AG04450 (cell line): ENCODE measurements around the gene RALBP1. TPM values are rescaled to one million over a fixed set of nuclear protein-coding genes. Genes with fewer than 3 reads are reported as not detected.

Source experiments
- CTCF ChIA-PET: fragments of 300-600, 350-600 bp; formaldehyde crosslinking; extraction: SDS; loops from one replicate; lab custom pipeline; 2022; ENCODE audit warnings: antibody characterized with exemption, inconsistent platforms; lab: Charles Lee
- POLR2A ChIA-PET: fragments of 350-600 bp; formaldehyde crosslinking; extraction: SDS; loops from one replicate; lab custom pipeline; 2021; ENCODE audit warnings: antibody characterized with exemption, inconsistent platforms; lab: Yijun Ruan, JAX
- DNase-seq: peaks from one replicate; pipeline ENCODE4 v3.0.0-alpha.2; 2011; ENCODE audit warnings: low read depth, low spot score
- H3K27ac ChIP-seq: one replicate; pipeline ENCODE4 v1.5.1; 2012; ENCODE audit warnings: low read depth, low read length, control low read depth
- H3K27me3 ChIP-seq: one replicate; pipeline ENCODE4 v1.6.0; 2012; ENCODE audit warnings: low read length; ENCODE audit not compliant: control insufficient read depth, insufficient read depth
- H3K4me3 ChIP-seq: 2 replicates; pipeline ENCODE4 v1.5.1; 2011; ENCODE audit warnings: mild to moderate bottlenecking, low read depth, low read length, control low read depth
- H3K9me3 ChIP-seq: 2 replicates; pipeline ENCODE4 v1.5.1; 2012; ENCODE audit warnings: low read length; ENCODE audit not compliant: control insufficient read depth, insufficient read depth
- CTCF ChIP-seq: IDR thresholded peaks from 2 replicates; pipeline ENCODE4 v1.5.1; 2011; ENCODE audit warnings: low read depth, low read length, control low read depth, inconsistent platforms
- polyA plus RNA-seq: library from polyadenylated mRNA; depleted of rRNA; stranded (reverse); fragments of >200 nt; gene quantifications from 2 replicates; pipeline ENCODE4 v1.2.3, GENCODE V29; 2011

The RALBP1 gene
- polyA plus RNA-seq, 1 experiment = 59.8 TPM

GRCh38 chr18:9494778-9495331 lies 19.5 kb downstream of the RALBP1 start:
- DNase-seq = no peak
- H3K9me3 ChIP-seq = peaks cover 3% of the 10 kb centered on the region
- H3K27me3 ChIP-seq = no peaks in the 10 kb centered on the region
- H3K4me3 ChIP-seq = no peak overlapping the region
- CTCF ChIA-PET = interaction anchor here (0.8 kb wide), 1 partner anchor 23 kb away, joined by 3 read pairs; no protein-coding TSS in a partner anchor
- POLR2A ChIA-PET = no interaction called here
- no peak for TF ChIP-seq CTCF
- H3K27ac ChIP-seq = peak overlapping the region; percentile 13

- ChIA-PET POLR2A (no interaction called here), CTCF (no interaction called here)
- no peak for DNase-seq
- H3K27me3 ChIP-seq = no peaks in the 10 kb centered on the region
- H3K27ac ChIP-seq = no peak overlapping the region
- no peak for TF ChIP-seq CTCF
- peaks cover 3% of the 10 kb centered on the region for H3K9me3 ChIP-seq
- H3K4me3 ChIP-seq = no peak overlapping the region
Measured at GRCh38 chr18:9495465-9495864, 20.2 kb downstream of the RALBP1 start.

- H3K4me3 ChIP-seq = no peak overlapping the region
- no peak overlapping the region for H3K27ac ChIP-seq
- ChIA-PET CTCF (no interaction called here), POLR2A (no interaction called here)
- no peak for DNase-seq
- no peaks in the 10 kb centered on the region for H3K27me3 ChIP-seq
- no peak for TF ChIP-seq CTCF
- peaks cover 3% of the 10 kb centered on the region for H3K9me3 ChIP-seq
Measured at GRCh38 chr18:9495916-9496705, 20.8 kb downstream of the RALBP1 start.

DNA sequence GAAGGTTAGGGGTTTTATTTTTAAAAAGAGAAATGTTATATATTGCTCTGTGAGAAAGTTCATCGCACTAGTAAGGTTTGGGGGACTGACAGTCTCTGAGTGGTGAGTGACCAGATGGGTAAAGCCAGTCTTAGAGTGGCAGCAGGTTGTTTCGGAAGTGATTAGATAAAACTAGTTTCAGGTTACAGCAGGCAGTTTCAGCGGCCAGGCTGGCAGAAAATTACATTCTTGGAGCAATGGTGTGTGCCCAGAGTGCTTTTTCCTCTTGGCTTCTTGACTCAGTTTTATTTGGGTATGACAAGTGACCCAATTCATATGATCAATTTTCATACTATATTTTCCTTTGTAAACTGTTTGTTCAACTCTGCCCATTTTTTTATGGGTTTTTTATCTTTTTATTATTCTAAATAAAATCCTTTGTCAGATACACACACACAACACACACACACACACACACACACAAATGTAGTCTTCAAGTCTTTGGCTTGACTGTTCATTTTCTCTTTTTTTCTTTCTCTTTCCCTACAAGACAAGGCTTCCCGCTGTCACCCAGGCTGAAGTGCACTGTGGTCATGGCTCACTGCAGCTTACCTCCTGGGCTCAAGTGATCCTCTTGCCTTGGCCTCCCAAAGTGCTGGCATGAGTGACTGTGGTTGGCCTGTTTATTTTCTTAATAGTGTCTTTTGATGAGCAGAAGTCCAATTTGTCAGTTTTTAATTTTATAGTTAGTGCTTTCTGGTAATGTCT lies 30.9 kb downstream of the RALBP1 start:
- H3K27me3 ChIP-seq = no peaks in the 10 kb centered on the region
- DNase-seq = no peak
- H3K4me3 ChIP-seq = no peak overlapping the region
- ChIA-PET CTCF (interaction anchor here (1.2 to 2.4 kb wide), 2 partner anchors 8 to 11 kb away, joined by 3 to 9 read pairs; no protein-coding TSS in a partner anchor), POLR2A (interaction anchor here (0.6 kb wide), 1 partner anchor 12 kb away, joined by 6 read pairs; no protein-coding TSS in a partner anchor)
- H3K27ac ChIP-seq = no peak overlapping the region
- no peak for TF ChIP-seq CTCF
- peaks cover 7% of the 10 kb centered on the region for H3K9me3 ChIP-seq
